ENCODE data around the gene GPRC5C. TPM values are rescaled to one million over a fixed set of nuclear protein-coding genes. Genes with fewer than 3 reads are reported as not detected.

GPRC5C gene
- total RNA-seq, 1 experiment from 2014 or later = 37.3 TPM

GRCh38 chr17:74466111-74466827 lies 34.4 kb downstream of the GPRC5C start, which contains the start of gene CD300A:
TSS of gene CD300A (plus strand) at chr17:74466634. CDS start at chr17:74466704, 70 bp downstream.
- Mint-ChIP-seq H3K27ac (ENCODE audit: unreplicated experiment) (no peak within 1 kb of the TSS), H3K4me3 (ENCODE audit: low read depth, unreplicated experiment) (no peak within 1 kb of the TSS), H3K36me3 (ENCODE audit: insufficient read depth, unreplicated experiment) (no peaks in the 10 kb centered on the region), H3K9me3 (ENCODE audit: low read depth, unreplicated experiment) (no peaks in the 10 kb centered on the region), H3K27me3 (ENCODE audit: unreplicated experiment) (peaks cover 20% of the 10 kb centered on the region), H3K4me1 (ENCODE audit: low read depth, unreplicated experiment) (no peaks in the 10 kb centered on the region)
- peak; percentile 17 for DNase-seq
- CTCF ChIA-PET = no interaction called here
- no TSS peak for BruUV-seq (replicated peaks)
- intact Hi-C loops (cut with micrococcal nuclease; ENCODE audit: unreplicated experiment) = no loop called here
- TF ChIP-seq, protein P1, sequence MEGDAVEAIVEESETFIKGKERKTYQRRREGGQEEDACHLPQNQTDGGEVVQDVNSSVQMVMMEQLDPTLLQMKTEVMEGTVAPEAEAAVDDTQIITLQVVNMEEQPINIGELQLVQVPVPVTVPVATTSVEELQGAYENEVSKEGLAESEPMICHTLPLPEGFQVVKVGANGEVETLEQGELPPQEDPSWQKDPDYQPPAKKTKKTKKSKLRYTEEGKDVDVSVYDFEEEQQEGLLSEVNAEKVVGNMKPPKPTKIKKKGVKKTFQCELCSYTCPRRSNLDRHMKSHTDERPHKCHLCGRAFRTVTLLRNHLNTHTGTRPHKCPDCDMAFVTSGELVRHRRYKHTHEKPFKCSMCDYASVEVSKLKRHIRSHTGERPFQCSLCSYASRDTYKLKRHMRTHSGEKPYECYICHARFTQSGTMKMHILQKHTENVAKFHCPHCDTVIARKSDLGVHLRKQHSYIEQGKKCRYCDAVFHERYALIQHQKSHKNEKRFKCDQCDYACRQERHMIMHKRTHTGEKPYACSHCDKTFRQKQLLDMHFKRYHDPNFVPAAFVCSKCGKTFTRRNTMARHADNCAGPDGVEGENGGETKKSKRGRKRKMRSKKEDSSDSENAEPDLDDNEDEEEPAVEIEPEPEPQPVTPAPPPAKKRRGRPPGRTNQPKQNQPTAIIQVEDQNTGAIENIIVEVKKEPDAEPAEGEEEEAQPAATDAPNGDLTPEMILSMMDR (IDR thresholded peaks at IDR 0.05; ENCODE audit: unreplicated experiment) = no peak

- intact Hi-C loops (cut with micrococcal nuclease; ENCODE audit: unreplicated experiment) = no loop called here
- H3K36me3 Mint-ChIP-seq (ENCODE audit: insufficient read depth, unreplicated experiment) = no peaks in the 10 kb centered on the region
- H3K27ac Mint-ChIP-seq (ENCODE audit: unreplicated experiment) = no peak overlapping the region
- CTCF ChIA-PET = no interaction called here
- no TSS peak for BruUV-seq (replicated peaks)
- no peak overlapping the region for H3K4me3 Mint-ChIP-seq (ENCODE audit: low read depth, unreplicated experiment)
- H3K4me1 Mint-ChIP-seq (ENCODE audit: low read depth, unreplicated experiment) = no peaks in the 10 kb centered on the region
- DNase-seq = no peak
- no peaks in the 10 kb centered on the region for H3K9me3 Mint-ChIP-seq (ENCODE audit: low read depth, unreplicated experiment)
- peaks cover 25% of the 10 kb centered on the region for H3K27me3 Mint-ChIP-seq (ENCODE audit: unreplicated experiment)
- TF ChIP-seq, protein P1 (IDR thresholded peaks at IDR 0.05; ENCODE audit: unreplicated experiment) = no peak
Observed at GRCh38 chr17:74466828-74467184, 34.9 kb downstream of the GPRC5C start.

DNA sequence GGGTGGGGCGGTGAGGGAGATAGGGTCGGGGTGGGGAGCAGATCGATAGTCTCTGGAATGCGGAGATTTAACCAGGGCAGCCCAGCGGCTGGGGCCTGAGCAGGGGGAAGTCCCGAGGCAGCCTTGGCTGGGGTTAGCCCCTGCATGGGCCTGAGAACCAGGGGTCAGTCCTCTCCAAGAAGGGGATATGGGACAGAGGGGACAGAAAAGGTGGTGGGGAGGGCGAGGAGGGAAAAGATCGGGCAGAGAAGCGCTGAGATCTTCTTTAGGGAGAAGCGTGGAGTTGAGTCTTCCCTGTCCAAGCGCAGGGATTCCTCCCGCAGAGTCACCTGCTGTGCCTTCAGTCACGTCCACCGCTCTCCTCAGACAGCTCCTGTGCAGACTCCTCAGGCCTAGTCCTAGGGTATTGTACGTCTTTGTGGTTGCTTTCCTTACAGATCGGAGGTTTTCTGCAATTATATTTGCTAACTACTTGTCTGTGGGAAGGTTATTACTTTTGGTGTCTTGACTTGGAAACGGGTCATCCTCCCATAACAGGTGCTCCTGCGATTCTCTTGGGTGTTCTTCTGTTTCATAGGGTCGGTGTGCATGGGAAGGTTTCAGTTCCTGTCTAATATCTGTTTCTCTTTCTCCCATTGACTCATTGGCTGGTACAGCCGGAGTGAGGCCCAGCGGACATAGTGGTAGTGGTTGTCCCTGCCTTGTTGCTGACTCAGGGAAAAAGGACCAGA lies 35.5 kb downstream of the GPRC5C start:
- CTCF ChIA-PET = no interaction called here
- no peak overlapping the region for H3K4me3 Mint-ChIP-seq (ENCODE audit: low read depth, unreplicated experiment)

DNA sequence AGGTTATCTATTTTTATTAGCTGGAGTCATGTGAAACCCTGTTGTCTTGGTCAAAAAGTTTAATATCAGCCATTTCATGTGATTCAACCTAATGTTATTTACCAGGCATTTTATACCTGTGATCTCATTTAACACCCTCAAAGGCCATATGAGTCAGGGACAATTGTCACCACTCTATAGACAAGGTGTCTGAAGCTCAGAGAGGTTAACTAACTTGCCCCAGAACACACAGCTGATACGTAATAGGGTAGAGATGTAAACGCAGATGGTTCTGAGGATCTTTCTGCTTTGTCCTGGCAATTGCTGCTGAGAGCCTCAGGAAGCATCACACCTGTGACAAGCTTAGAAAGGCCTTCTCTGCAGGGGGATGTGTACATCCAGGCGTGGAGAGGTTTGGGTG lies 39.5 kb downstream of the GPRC5C start:
- no peak for DNase-seq
- H3K27me3 Mint-ChIP-seq (ENCODE audit: unreplicated experiment) = peaks cover 65% of the 10 kb centered on the region
- no peaks in the 10 kb centered on the region for H3K36me3 Mint-ChIP-seq (ENCODE audit: insufficient read depth, unreplicated experiment)
- CTCF ChIA-PET = interaction anchor here (0.7 kb wide), 1 partner anchor 165 kb away, joined by 3 read pairs; no protein-coding TSS in a partner anchor
- peaks cover 3% of the 10 kb centered on the region for H3K9me3 Mint-ChIP-seq (ENCODE audit: low read depth, unreplicated experiment)
- no peaks in the 10 kb centered on the region for H3K4me1 Mint-ChIP-seq (ENCODE audit: low read depth, unreplicated experiment)
- intact Hi-C loops (cut with micrococcal nuclease; ENCODE audit: unreplicated experiment) = no loop called here
- TF ChIP-seq, protein P1 (IDR thresholded peaks at IDR 0.05; ENCODE audit: unreplicated experiment) = no peak
- no peak overlapping the region for H3K4me3 Mint-ChIP-seq (ENCODE audit: low read depth, unreplicated experiment)
- H3K27ac Mint-ChIP-seq (ENCODE audit: unreplicated experiment) = no peak overlapping the region
- BruUV-seq (replicated peaks) = no TSS peak

More for the DNA sequence above, 35.5 kb downstream of the GPRC5C start:
- no TSS peak for BruUV-seq (replicated peaks)
- no peaks in the 10 kb centered on the region for H3K9me3 Mint-ChIP-seq (ENCODE audit: low read depth, unreplicated experiment)
- TF ChIP-seq, protein P1 (IDR thresholded peaks at IDR 0.05; ENCODE audit: unreplicated experiment) = no peak
- no peak for DNase-seq
- no peaks in the 10 kb centered on the region for H3K4me1 Mint-ChIP-seq (ENCODE audit: low read depth, unreplicated experiment)
- intact Hi-C loops (cut with micrococcal nuclease; ENCODE audit: unreplicated experiment) = no loop called here
- peaks cover 28% of the 10 kb centered on the region for H3K27me3 Mint-ChIP-seq (ENCODE audit: unreplicated experiment)
- no peak overlapping the region for H3K27ac Mint-ChIP-seq (ENCODE audit: unreplicated experiment)
- no peaks in the 10 kb centered on the region for H3K36me3 Mint-ChIP-seq (ENCODE audit: insufficient read depth, unreplicated experiment)

Data from Calu3 (cell line).